Naive thymus-derived CD4-positive, alpha-beta T cell (primary cell): ENCODE measurements around the gene CAMTA1. TPM values are rescaled to one million over a fixed set of nuclear protein-coding genes. Genes with fewer than 3 reads are reported as not detected.

Source experiments
- ATAC-seq: fragments of 150-1000 bp; cut with Tn5 transposase; 2 replicates; pipeline ENCODE4 v1.10.0; 2021; ENCODE audit warnings: mild to moderate bottlenecking, moderate library complexity
- CTCF ChIA-PET: fragments of 350-600 bp; sonication (Branson Sonifier 250); formaldehyde crosslinking; loops from one replicate; lab custom pipeline; 2021; ENCODE audit warnings: antibody characterized with exemption; lab: Charles Lee
- POLR2A ChIA-PET: fragments of 350-600 bp; sonication (Branson Sonifier 250); formaldehyde crosslinking; loops from one replicate; lab custom pipeline; 2021; ENCODE audit warnings: antibody characterized with exemption, inconsistent platforms; lab: Charles Lee
- DNase-seq, 9 donors: peaks; one replicate each; pipeline versions ENCODE4 v3.0.0 to v3.0.0-alpha.2; 2020 to 2022; ENCODE audit warnings: mixed read lengths in 1 of 9
- H3K27ac ChIP-seq: one replicate; pipeline ENCODE4 v1.7.0; 2013; ENCODE audit warnings: mild to moderate bottlenecking, low read depth, low read length, moderate library complexity
- H3K27me3 ChIP-seq, 2 donors: one replicate each; pipeline ENCODE4 v1.7.0; 2013; ENCODE audit warnings: low read length in 2 of 2, mild to moderate bottlenecking in 2 of 2, moderate library complexity in 2 of 2; ENCODE audit not compliant: control insufficient read depth in 2 of 2, insufficient read depth in 2 of 2
- H3K36me3 ChIP-seq, 3 experiments: 1 replicate in 2 of 3; 2 replicates in 1 of 3; pipeline ENCODE4 v1.7.0; 2013; ENCODE audit warnings: low read length in 3 of 3, mild to moderate bottlenecking in 3 of 3, moderate library complexity in 1 of 3; ENCODE audit not compliant: insufficient read depth in 3 of 3, control insufficient read depth in 2 of 3
- H3K4me1 ChIP-seq, 2 donors: one replicate each; pipeline ENCODE4 v1.7.0; 2013; ENCODE audit warnings: low read length in 2 of 2, mild to moderate bottlenecking in 2 of 2, moderate library complexity in 1 of 2; ENCODE audit not compliant: control insufficient read depth in 2 of 2, insufficient read depth in 2 of 2
- H3K4me3 ChIP-seq: 2 replicates; pipeline ENCODE4 v1.7.0; 2013; ENCODE audit warnings: mild to moderate bottlenecking, low read length
- H3K9me3 ChIP-seq, 3 experiments: 1 replicate in 2 of 3; 2 replicates in 1 of 3; pipeline ENCODE4 v1.7.0; 2013; ENCODE audit warnings: low read length in 3 of 3; ENCODE audit not compliant: control insufficient read depth in 2 of 3
- H3K27ac Mint-ChIP-seq, 9 donors: one replicate each; pipeline ENCODE4 v1.8.0; 2020 to 2022; ENCODE audit warnings: mixed read lengths in 9 of 9, mild to moderate bottlenecking in 8 of 9, moderate library complexity in 5 of 9, inconsistent platforms in 2 of 9
- H3K27me3 Mint-ChIP-seq, 5 donors: one replicate each; pipeline ENCODE4 v1.8.0; 2021 to 2022; ENCODE audit warnings: mixed read lengths in 5 of 5, mild to moderate bottlenecking in 1 of 5
- H3K36me3 Mint-ChIP-seq, 5 donors: one replicate each; pipeline ENCODE4 v1.8.0; 2020 to 2022; ENCODE audit warnings: mixed read lengths in 5 of 5, mild to moderate bottlenecking in 3 of 5, inconsistent platforms in 1 of 5
- H3K4me1 Mint-ChIP-seq, 7 donors: one replicate each; pipeline ENCODE4 v1.8.0; 2020 to 2022; ENCODE audit warnings: mixed read lengths in 7 of 7, mild to moderate bottlenecking in 3 of 7, inconsistent platforms in 1 of 7
- H3K4me3 Mint-ChIP-seq, 10 donors: one replicate each; pipeline ENCODE4 v1.8.0; 2020 to 2022; ENCODE audit warnings: mild to moderate bottlenecking in 10 of 10, mixed read lengths in 10 of 10, moderate library complexity in 6 of 10, inconsistent platforms in 2 of 10
- H3K9me3 Mint-ChIP-seq, 11 donors: one replicate each; pipeline ENCODE4 v1.8.0; 2020 to 2022; ENCODE audit warnings: mixed read lengths in 11 of 11, mild to moderate bottlenecking in 4 of 11, inconsistent platforms in 1 of 11, moderate library complexity in 1 of 11
- intact Hi-C, 2 donors: fragments of 100-400 bp; cut with micrococcal nuclease; formaldehyde crosslinking; loops; one replicate each; pipeline ENCODE4 v1.15.1; 2023
- polyA plus RNA-seq, 2 donors: library from polyadenylated mRNA; unstranded; fragments of 300-500 nt; fragmentation: Illumina TruSeq; gene quantifications; one replicate each; pipeline ENCODE4 v1.2.3, GENCODE V29; 2021
- total RNA-seq, 6 experiments: library from RNA in 5 of 6; stranded (reverse) in 5 of 6; gene quantifications; 1 replicate in 5 of 6; 2 replicates in 1 of 6; pipeline ENCODE4 v1.2.3 and lab custom pipeline; 2021 to 2026

The CAMTA1 gene
- total and polyA plus RNA-seq, 7 experiments from 2014 or later = 38.1 to 68.6 (median 42.6) TPM

DNA sequence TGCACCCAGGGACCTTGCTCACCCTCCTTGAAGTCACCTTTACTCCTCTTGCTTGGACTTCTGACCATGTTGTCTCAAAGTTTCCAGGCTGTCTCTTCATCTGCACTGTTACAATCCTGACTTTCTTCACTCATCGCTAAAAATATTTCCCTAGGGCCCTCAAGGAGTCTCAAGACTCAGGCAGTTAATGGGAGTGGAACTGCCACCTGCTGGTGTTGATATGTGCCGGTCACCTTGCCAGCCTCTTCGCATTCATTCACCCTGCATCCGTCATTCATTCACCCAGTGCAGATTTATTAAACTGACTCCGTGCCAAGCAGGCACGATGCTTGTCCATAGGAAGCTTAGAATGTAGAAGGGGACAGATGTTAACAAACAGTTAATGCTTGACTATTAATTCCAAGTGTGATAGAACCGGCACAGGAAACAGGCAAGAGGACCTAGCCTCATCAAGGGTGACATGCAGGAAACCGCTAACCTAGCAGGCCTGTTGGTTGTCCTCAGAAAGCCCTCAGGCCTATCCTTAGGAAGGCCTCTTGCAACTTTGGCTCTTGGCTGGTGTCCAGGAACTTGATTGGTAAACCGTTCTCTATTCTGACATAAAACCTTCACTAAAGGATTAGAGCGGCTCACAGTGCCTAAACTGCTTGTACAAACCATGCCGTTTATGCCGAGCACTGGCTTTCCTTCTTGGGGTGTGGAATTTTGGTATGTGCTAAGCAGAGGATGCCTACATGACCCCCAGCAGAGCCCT, 342.2 kb downstream of the CAMTA1 start:
- Histone ChIP-seq H3K36me3 (no peaks in the 10 kb centered on the region), H3K4me3 (no peak overlapping the region), H3K27ac (no peak overlapping the region), H3K4me1 (no peaks in the 10 kb centered on the region), H3K27me3 (no peaks in the 10 kb centered on the region), H3K9me3 (no peaks in the 10 kb centered on the region)
- intact Hi-C loops = no loop called here
- peaks cover 0 to 8% (median 0%) of the 10 kb centered on the region in 11 donors for H3K9me3 Mint-ChIP-seq
- H3K36me3 Mint-ChIP-seq = no peaks in the 10 kb centered on the region
- H3K27ac Mint-ChIP-seq = no peak overlapping the region
- DNase-seq (no peak), ATAC-seq (no peak)
- ChIA-PET POLR2A (no interaction called here), CTCF (no interaction called here)
- no peak overlapping the region for H3K4me3 Mint-ChIP-seq
- peaks cover 5 to 21% (median 15%) of the 10 kb centered on the region in 5 donors for H3K27me3 Mint-ChIP-seq
- H3K4me1 Mint-ChIP-seq = peaks cover 0 to 4% (median 0%) of the 10 kb centered on the region in 7 donors

DNA sequence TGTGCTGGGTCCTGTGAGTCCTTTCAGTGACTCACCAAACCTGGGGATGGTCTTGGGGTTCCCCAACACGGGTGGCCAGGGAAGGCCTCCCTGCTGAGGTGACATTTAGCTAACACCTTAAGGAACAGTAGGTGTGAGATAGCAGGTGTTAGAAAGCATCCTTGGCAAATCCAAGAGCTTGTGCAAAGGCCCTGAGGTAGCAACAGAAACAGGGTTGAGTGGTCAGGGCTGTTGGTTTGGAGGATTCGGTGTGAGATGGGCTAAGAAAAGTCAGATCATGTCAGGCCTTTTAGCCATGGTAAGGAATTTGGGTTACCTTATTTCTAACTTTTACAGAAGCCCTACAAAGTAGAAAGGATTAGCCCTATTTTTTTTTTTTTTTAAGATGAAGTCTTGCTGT, 343.0 kb downstream of the CAMTA1 start:
- no peak overlapping the region for H3K4me3 Mint-ChIP-seq
- peaks cover 4 to 25% (median 15%) of the 10 kb centered on the region in 5 donors for H3K27me3 Mint-ChIP-seq
- POLR2A ChIA-PET = no interaction called here
- Histone ChIP-seq H3K9me3 (no peaks in the 10 kb centered on the region), H3K4me3 (no peak overlapping the region), H3K36me3 (no peaks in the 10 kb centered on the region), H3K27me3 (no peaks in the 10 kb centered on the region), H3K4me1 (no peaks in the 10 kb centered on the region), H3K27ac (no peak overlapping the region)
- H3K4me1 Mint-ChIP-seq = peaks cover 0 to 4% (median 0%) of the 10 kb centered on the region in 7 donors
- H3K27ac Mint-ChIP-seq = no peak overlapping the region
- peaks cover 0 to 7% (median 0%) of the 10 kb centered on the region in 11 donors for H3K9me3 Mint-ChIP-seq
- H3K36me3 Mint-ChIP-seq = no peaks in the 10 kb centered on the region
- CTCF ChIA-PET = no interaction called here
- ATAC-seq = no peak
- intact Hi-C loops = no loop called here
- DNase-seq = no peak

DNA sequence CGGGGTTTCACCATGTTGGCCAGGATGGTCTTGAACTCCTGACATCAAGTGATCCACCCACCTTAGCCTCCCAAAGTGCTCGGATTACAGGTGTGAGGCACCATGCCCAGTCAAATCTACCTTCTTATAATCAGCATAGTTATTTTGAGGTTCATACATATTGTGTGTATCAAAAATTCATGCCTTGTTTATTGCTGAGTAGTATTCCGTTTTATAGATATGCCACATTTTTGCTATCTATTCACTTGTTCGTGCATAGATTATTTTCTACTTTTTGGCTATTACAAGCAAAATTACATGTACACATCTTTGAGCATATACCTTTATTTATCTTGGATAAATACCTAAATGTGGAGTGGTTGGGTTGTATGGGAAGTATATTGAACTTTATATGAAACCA, 344.9 kb downstream of the CAMTA1 start:
- Mint-ChIP-seq H3K4me3 (no peak overlapping the region), H3K36me3 (no peaks in the 10 kb centered on the region), H3K27me3 (peaks cover 7 to 35% (median 20%) of the 10 kb centered on the region in 5 donors), H3K27ac (no peak overlapping the region), H3K9me3 (peaks cover 0 to 7% (median 0%) of the 10 kb centered on the region in 11 donors), H3K4me1 (peaks cover 0 to 4% (median 0%) of the 10 kb centered on the region in 7 donors)
- Histone ChIP-seq H3K4me3 (no peak overlapping the region), H3K27ac (no peak overlapping the region), H3K4me1 (no peaks in the 10 kb centered on the region), H3K9me3 (no peaks in the 10 kb centered on the region), H3K27me3 (no peaks in the 10 kb centered on the region), H3K36me3 (no peaks in the 10 kb centered on the region)
- intact Hi-C loops = no loop called here
- POLR2A ChIA-PET = no interaction called here
- CTCF ChIA-PET = no interaction called here
- DNase-seq (no peak), ATAC-seq (no peak)

DNA sequence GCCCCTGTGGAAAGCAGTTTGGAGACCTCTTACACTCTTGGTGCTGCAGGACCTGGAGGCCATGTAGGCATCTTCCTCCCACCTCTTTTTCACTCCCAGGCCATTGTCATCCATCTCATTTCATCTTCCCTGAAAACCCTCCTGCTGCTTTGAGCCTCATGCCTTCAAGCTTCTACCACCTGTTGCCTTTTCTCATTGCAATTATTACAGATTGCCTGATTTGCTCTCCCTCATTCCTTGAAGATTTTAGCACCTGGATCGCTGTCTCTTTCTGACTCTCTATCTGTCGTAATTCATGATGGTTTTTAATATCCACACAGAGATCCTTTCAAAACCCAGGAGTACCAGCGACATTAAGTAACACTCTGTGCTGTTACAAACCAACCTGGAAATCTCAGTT, 350.2 kb downstream of the CAMTA1 start:
- no peak for DNase-seq
- POLR2A ChIA-PET = no interaction called here
- intact Hi-C loops = no loop called here
- Mint-ChIP-seq H3K4me3 (no peak overlapping the region), H3K4me1 (no peaks in the 10 kb centered on the region), H3K9me3 (peaks cover 0 to 6% (median 0%) of the 10 kb centered on the region in 11 donors), H3K27me3 (peaks cover 2 to 51% (median 40%) of the 10 kb centered on the region in 5 donors), H3K36me3 (no peaks in the 10 kb centered on the region), H3K27ac (no peak overlapping the region)
- H3K4me1 ChIP-seq = no peaks in the 10 kb centered on the region
- H3K36me3 ChIP-seq = no peaks in the 10 kb centered on the region
- H3K27ac ChIP-seq = no peak overlapping the region
- no peaks in the 10 kb centered on the region for H3K9me3 ChIP-seq
- no peaks in the 10 kb centered on the region for H3K27me3 ChIP-seq
- CTCF ChIA-PET = no interaction called here
- H3K4me3 ChIP-seq = no peak overlapping the region
- no peak for ATAC-seq

DNA sequence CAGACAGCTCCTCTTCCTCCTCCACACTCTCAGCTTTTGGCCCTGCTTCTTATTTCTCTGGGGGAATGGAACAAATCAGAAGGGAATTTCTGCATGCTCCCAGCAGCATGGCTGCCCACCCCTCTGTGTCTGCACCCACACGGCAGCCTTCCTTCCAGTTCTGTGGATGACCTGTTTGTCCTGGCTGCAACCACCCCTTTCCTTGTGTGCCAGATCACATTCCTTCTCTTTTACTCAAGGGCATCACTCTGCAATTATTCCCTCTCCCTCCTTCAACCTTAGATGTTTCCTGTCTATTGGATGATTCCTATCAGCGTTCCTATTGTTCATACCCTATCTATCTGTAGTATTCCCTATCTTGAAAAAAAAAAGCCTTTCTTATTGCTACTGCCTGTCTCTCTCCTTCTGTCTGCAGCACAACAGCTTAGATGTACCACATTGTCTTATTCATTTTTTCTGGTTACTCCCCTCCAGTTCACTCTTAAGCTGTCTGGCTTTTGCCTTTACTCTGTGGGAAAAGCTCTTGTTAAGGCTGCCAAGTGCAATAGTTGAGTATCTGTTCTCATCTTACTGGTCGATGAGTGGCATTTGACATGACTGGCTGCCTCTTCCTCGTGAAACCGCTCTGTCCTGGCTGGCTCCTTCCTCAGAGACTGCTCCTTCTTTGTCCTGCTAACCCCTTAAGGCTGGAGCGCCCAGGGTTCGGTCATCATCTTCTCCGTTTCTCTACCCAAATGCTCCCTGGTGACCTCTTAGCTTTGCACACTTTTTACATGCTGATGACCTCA, 351.1 kb downstream of the CAMTA1 start:
- Mint-ChIP-seq H3K9me3 (peaks cover 0 to 4% (median 0%) of the 10 kb centered on the region in 11 donors), H3K4me1 (no peaks in the 10 kb centered on the region), H3K27me3 (peaks cover 2 to 43% (median 38%) of the 10 kb centered on the region in 5 donors), H3K27ac (no peak overlapping the region), H3K4me3 (no peak overlapping the region), H3K36me3 (no peaks in the 10 kb centered on the region)
- no peak for ATAC-seq
- CTCF ChIA-PET = no interaction called here
- intact Hi-C loops = no loop called here
- no peak for DNase-seq
- POLR2A ChIA-PET = no interaction called here
- H3K4me1 ChIP-seq = no peaks in the 10 kb centered on the region
- no peaks in the 10 kb centered on the region for H3K9me3 ChIP-seq
- no peak overlapping the region for H3K4me3 ChIP-seq
- H3K36me3 ChIP-seq = no peaks in the 10 kb centered on the region
- no peaks in the 10 kb centered on the region for H3K27me3 ChIP-seq
- H3K27ac ChIP-seq = no peak overlapping the region

DNA sequence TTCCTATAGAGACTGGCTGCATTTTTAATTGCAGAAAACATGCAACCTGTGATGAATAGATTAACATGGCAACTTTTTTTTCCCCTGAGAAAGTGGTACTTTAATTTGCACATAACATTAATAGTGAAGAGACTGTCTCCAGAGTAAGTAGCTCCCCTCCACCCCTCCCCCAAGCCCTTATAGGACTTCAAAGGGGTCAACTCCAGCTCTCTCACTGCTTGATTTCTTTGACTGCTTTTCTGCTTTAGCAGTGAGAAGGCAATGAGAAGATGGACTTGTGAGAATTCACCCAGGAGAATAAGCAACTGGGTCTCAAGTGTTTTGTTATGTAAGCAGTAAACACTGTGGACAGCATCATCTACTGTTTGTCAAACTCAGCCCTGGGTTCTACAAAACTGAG, 355.0 kb downstream of the CAMTA1 start:
- no peaks in the 10 kb centered on the region for H3K36me3 Mint-ChIP-seq
- intact Hi-C loops = no loop called here
- H3K4me1 Mint-ChIP-seq = no peaks in the 10 kb centered on the region
- no peaks in the 10 kb centered on the region for H3K36me3 ChIP-seq
- H3K27ac ChIP-seq = no peak overlapping the region
- H3K4me3 Mint-ChIP-seq = no peak overlapping the region
- no peak overlapping the region for H3K4me3 ChIP-seq
- DNase-seq = no peak
- POLR2A ChIA-PET = no interaction called here
- no peaks in the 10 kb centered on the region for H3K9me3 ChIP-seq
- H3K9me3 Mint-ChIP-seq = peaks cover 0 to 2% (median 0%) of the 10 kb centered on the region in 11 donors
- CTCF ChIA-PET = no interaction called here
- H3K27ac Mint-ChIP-seq = no peak overlapping the region
- H3K27me3 ChIP-seq = no peaks in the 10 kb centered on the region
- no peak for ATAC-seq
- no peaks in the 10 kb centered on the region for H3K4me1 ChIP-seq
- peaks cover 0 to 26% (median 20%) of the 10 kb centered on the region in 5 donors for H3K27me3 Mint-ChIP-seq
